OCI-LY1 (cell line): ENCODE data around the gene SDCBP2.

Experiments used
- H2AFZ ChIP-seq: fragments of 200-600 bp; sonication (generic), shearing (Covaris generic); 2 replicates; pipeline ENCODE4 v1.6.0; 2014; ENCODE audit warnings: antibody characterized with exemption, mild to moderate bottlenecking, low read length
- H3F3A ChIP-seq: fragments of 200-600 bp; sonication (generic), shearing (Covaris generic); 2 replicates; pipeline ENCODE4 v1.6.0; 2014; ENCODE audit warnings: mild to moderate bottlenecking, antibody characterized with exemption, low read length, moderate library complexity; ENCODE audit not compliant: insufficient read depth
- H3K27ac ChIP-seq: fragments of 200-600 bp; sonication (generic); 2 replicates; pipeline ENCODE4 v1.5.1; 2014; ENCODE audit warnings: low read length, mixed run types, mild to moderate bottlenecking, low read depth; ENCODE audit not compliant: poor library complexity, severe bottlenecking
- H3K27me3 ChIP-seq: fragments of 200-600 bp; sonication (generic); 2 replicates; pipeline ENCODE4 v1.6.0; 2014; ENCODE audit warnings: antibody characterized with exemption, mild to moderate bottlenecking, low read length, moderate library complexity; ENCODE audit not compliant: insufficient read depth
- H3K36me3 ChIP-seq: fragments of 200-600 bp; sonication (generic); 2 replicates; pipeline ENCODE4 v1.6.1; 2014; ENCODE audit warnings: mild to moderate bottlenecking, antibody characterized with exemption, low read length, moderate library complexity, mixed read lengths; ENCODE audit not compliant: insufficient read depth
- H3K4me1 ChIP-seq: fragments of 200-600 bp; sonication (generic); 2 replicates; pipeline ENCODE4 v1.5.1; 2014; ENCODE audit warnings: mild to moderate bottlenecking, low read length, moderate library complexity; ENCODE audit not compliant: insufficient read depth, severe bottlenecking
- H3K4me2 ChIP-seq: fragments of 200-600 bp; sonication (generic), shearing (Covaris generic); 2 replicates; pipeline ENCODE4 v1.6.1; 2014; ENCODE audit warnings: low read length
- H3K4me3 ChIP-seq: fragments of 200-600 bp; sonication (generic); 2 replicates; pipeline ENCODE4 v1.5.1; 2014; ENCODE audit warnings: low read length, low read depth, mild to moderate bottlenecking, mixed read lengths; ENCODE audit not compliant: poor library complexity, severe bottlenecking
- H3K79me2 ChIP-seq: fragments of 200-600 bp; shearing (Covaris generic); 2 replicates; pipeline ENCODE4 v1.6.1; 2016; ENCODE audit warnings: mixed run types, low read length, mixed read lengths; ENCODE audit not compliant: insufficient read depth
- H3K9ac ChIP-seq: fragments of 200-600 bp; sonication (generic), shearing (Covaris generic); 2 replicates; pipeline ENCODE4 v1.6.1; 2014; ENCODE audit warnings: mild to moderate bottlenecking, low read length, mixed read lengths
- H3K9me2 ChIP-seq: fragments of 200-600 bp; sonication (generic), shearing (Covaris generic); 2 replicates; pipeline ENCODE4 v1.6.1; 2014; ENCODE audit warnings: low read depth, mild to moderate bottlenecking, low read length, mixed read lengths
- H3K9me3 ChIP-seq: fragments of 200-600 bp; shearing (Covaris generic); 2 replicates; pipeline ENCODE4 v1.6.1; 2014; ENCODE audit warnings: low read length, mixed read lengths
- H4K20me1 ChIP-seq: fragments of 200-600 bp; sonication (generic), shearing (Covaris generic); 2 replicates; pipeline ENCODE4 v1.6.0; 2016; ENCODE audit warnings: mild to moderate bottlenecking, low read length; ENCODE audit not compliant: insufficient read depth
- CTCF ChIP-seq: fragments of 200-600 bp; sonication (generic), shearing (Covaris generic); IDR thresholded peaks from 2 replicates; pipeline ENCODE4 v1.5.1; 2017; ENCODE audit warnings: mild to moderate bottlenecking, antibody characterized with exemption, low read length, moderate library complexity, mixed read lengths
- EZH2 ChIP-seq: fragments of 200-600 bp; sonication (generic), shearing (Covaris generic); IDR thresholded peaks from 2 replicates; pipeline ENCODE4 v1.8.0; 2017; ENCODE audit warnings: borderline replicate concordance, mixed run types, mild to moderate bottlenecking, antibody characterized with exemption, low read length, moderate library complexity, mixed read lengths

Gene SDCBP2

GRCh38 chr20:1353956-1354355, 25.0 kb upstream of the SDCBP2 start:
- Histone ChIP-seq H3K4me1 (no peaks in the 10 kb centered on the region), H3K36me3 (peaks cover 65% of the 10 kb centered on the region), H3K4me2 (no peak overlapping the region), H3K9ac (no peak overlapping the region), H3K9me3 (0 out of 2 replicates have a peak, but pooled peaks cover 9% of the 10 kb centered on the region), H3K4me3 (no peak overlapping the region), H3K27ac (no peak overlapping the region), H3K79me2 (peaks cover 17% of the 10 kb centered on the region; the same call in 1 of the 2 replicates), H3K9me2 (no peaks in the 10 kb centered on the region), H3F3A (no peaks in the 10 kb centered on the region), H4K20me1 (no peaks in the 10 kb centered on the region), H3K27me3 (no peaks in the 10 kb centered on the region), H2AFZ (no peak overlapping the region)
- TF ChIP-seq CTCF (no peak), EZH2 (no peak)

GRCh38 chr20:1346315-1346969, 17.5 kb upstream of the SDCBP2 start:
- H4K20me1 ChIP-seq: no peaks in the 10 kb centered on the region
- peaks cover 7% of the 10 kb centered on the region; the same call in 1 of the 2 replicates for H3K36me3 ChIP-seq
- peaks cover 2% of the 10 kb centered on the region; the same call in 1 of the 2 replicates for H3K79me2 ChIP-seq
- H2AFZ ChIP-seq: no peak overlapping the region
- H3K27ac ChIP-seq: no peak overlapping the region
- H3F3A ChIP-seq: no peaks in the 10 kb centered on the region
- H3K4me2 ChIP-seq: no peak overlapping the region
- TF ChIP-seq CTCF (no peak), EZH2 (no peak)
- no peaks in the 10 kb centered on the region for H3K4me1 ChIP-seq
- H3K9ac ChIP-seq: no peak overlapping the region
- no peaks in the 10 kb centered on the region for H3K27me3 ChIP-seq
- H3K9me2 ChIP-seq: no peaks in the 10 kb centered on the region
- H3K9me3 ChIP-seq: 0 out of 2 replicates have a peak, but pooled peaks cover 10% of the 10 kb centered on the region
- no peak overlapping the region for H3K4me3 ChIP-seq

- no peaks in the 10 kb centered on the region for H3K27me3 ChIP-seq
- no peak overlapping the region for H3K27ac ChIP-seq
- peaks cover 5% of the 10 kb centered on the region; the same call in 1 of the 2 replicates for H3K36me3 ChIP-seq
- no peaks in the 10 kb centered on the region for H3K4me1 ChIP-seq
- no peaks in the 10 kb centered on the region for H3K9me2 ChIP-seq
- H3K79me2 ChIP-seq: no peaks in the 10 kb centered on the region
- TF ChIP-seq CTCF (no peak), EZH2 (no peak)
- H3F3A ChIP-seq: no peaks in the 10 kb centered on the region
- no peaks in the 10 kb centered on the region for H4K20me1 ChIP-seq
- H3K9me3 ChIP-seq: 0 out of 2 replicates have a peak, but pooled peaks cover 10% of the 10 kb centered on the region
- no peak overlapping the region for H3K9ac ChIP-seq
- no peak overlapping the region for H3K4me3 ChIP-seq
- no peak overlapping the region for H3K4me2 ChIP-seq
- no peak overlapping the region for H2AFZ ChIP-seq
Observed at GRCh38 chr20:1345756-1346093, 16.8 kb upstream of the SDCBP2 start.
